ACHN (cell line): ENCODE measurements around the gene YIF1A.
"Not testable (repeated sequence)": the region's sequence is repeated elsewhere in the genome, so short reads cannot be mapped to it uniquely, and the experiment has no call there.

Source experiments
- DNase-seq: peaks from one replicate; pipeline ENCODE4 v3.0.0-alpha.2; 2015
- in situ Hi-C: cut with HindIII; loops from 2 replicates; pipeline ENCODE4 v1.10.0; 2017; ENCODE audit warnings: low sequenced_read_pairs, low pct_ligation_motif_present, low pct_unique_long_range_greater_than_20kb

Gene YIF1A

DNA sequence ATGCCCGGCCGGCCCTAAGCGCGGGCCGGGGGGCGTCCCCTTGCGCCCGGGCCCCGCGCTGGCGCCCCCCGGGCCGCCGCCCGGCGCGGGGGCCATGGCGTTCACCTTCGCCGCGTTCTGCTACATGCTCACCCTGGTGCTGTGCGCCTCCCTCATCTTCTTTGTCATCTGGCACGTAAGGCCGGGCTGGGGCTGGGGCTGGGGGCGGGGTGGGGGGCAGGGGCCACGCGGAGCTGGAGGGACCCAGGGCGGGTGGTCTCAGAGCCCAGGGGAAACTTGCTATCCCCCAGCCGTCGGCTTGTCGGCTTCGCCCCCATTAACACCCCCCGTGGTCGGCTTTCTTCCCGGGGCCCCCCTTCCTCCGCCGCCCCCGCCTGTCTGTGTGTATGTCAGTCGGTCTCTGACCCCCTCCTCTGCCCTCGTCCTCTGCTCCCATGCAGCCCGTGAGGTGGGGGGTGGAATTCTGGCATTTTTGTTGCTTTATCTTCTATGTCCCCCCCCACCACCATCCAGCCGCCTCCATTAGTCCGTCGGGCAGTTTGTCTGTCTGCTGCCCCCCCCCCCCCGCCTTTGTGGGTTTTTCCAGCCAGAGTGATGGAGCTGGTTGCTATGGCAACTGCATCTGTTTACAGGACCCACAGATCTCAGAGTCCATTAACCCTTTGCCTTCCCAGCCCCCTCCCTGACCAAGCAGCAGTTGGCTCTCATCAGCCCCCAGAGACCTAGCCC lies 10.4 kb downstream of the YIF1A start:
- in situ Hi-C loops: no loop called here
- no peak for DNase-seq

DNA sequence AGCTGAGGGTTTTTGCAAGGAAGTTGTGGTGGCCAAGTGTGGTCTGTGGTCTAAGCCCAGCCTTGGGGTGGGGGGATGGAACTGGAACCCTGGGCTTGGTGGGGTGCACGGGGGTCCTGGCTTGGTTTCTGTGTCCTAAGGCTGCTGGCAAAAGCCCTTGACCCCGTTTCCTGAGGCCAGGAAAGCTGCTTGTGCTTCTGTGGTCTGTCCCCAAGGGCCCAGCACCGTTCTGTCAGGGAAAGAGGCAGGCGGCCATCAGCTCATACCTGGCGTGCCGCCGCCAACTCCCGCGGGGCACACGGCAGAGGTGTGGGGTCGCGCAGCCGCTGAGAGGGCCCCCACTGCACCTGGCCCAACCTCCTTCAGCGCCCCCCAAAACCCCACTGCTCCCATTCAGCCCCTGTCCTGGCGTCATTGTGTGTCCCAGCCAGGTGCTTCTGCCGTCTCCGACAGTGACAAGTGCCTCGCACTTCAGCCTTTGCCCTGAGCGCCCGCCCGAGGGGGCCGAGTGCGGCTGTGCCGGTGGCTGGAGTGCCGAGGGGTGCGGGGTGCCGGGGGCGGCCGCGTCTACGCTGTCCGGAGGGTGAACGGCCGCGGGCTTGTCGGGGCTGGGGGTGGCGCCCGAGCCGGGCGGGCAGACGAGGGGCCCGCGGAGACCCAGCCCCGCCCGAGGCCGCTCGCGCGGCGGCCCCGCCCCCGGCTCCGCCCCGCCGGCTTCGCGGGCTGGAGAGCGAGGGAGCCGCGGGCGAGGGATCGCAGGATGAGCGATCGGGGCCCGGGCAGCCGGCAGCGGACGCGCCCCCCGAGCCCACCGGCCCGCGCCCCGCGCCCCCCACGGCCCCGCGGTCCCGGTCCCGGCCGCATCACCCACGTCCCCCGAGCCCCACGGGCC lies 11.2 kb downstream of the YIF1A start, which contains the start of gene CNIH2:
CNIH2 (plus strand) TSS at position 705 of the 892 bp plus-strand sequence. CDS start 282 bp downstream, outside the sequence.
- in situ Hi-C loops: no loop called here
- peak; percentile 15 for DNase-seq

DNA sequence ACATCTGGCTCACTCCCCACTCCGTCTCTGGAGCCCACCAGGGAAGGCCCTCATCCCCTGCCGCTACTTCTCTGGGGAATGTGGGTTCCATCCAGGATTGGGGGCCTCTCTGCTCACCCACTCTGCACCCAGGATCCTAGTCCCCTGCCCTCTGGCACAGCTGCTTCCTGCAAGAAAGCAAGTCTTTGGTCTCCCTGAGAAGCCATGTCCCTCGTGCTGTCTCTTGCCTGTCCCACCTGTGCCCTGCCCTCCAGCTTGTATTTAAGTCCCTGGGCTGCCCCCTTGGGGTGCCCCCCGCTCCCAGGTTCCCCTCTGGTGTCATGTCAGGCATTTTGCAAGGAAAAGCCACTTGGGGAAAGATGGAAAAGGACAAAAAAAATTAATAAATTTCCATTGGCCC lies 11.9 kb downstream of the YIF1A start:
- in situ Hi-C loops, DNase-seq: not testable (repeated sequence)

DNA sequence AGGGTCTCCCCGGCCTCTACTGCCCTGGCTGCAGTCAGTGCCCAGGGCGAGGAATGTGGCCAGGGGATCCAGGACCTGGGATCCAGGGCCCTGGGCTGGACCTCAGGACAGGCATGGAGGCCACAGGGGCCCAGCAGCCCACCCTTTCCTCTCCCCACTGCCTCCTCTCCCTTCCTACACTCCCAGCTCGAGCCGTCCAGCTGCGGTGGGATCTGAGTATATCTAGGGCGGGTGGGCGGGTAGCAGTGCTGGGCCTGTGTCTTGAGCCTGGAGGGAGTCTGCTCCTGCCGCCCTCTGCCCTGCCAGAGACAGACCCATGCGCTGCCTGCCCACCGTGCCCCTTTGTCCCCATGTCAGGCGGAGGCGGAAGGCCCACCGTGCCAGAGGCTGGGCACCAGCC lies 12.3 kb downstream of the YIF1A start:
- DNase-seq, in situ Hi-C loops: not testable (repeated sequence)

DNA sequence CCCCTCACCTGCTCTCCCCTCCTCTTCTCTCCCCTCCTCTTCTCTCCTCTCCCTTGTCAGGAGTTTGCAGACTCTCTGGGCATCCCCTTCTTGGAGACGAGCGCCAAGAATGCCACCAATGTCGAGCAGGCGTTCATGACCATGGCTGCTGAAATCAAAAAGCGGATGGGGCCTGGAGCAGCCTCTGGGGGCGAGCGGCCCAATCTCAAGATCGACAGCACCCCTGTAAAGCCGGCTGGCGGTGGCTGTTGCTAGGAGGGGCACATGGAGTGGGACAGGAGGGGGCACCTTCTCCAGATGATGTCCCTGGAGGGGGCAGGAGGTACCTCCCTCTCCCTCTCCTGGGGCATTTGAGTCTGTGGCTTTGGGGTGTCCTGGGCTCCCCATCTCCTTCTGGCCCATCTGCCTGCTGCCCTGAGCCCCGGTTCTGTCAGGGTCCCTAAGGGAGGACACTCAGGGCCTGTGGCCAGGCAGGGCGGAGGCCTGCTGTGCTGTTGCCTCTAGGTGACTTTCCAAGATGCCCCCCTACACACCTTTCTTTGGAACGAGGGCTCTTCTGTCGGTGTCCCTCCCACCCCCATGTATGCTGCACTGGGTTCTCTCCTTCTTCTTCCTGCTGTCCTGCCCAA lies 12.8 kb downstream of the YIF1A start:
- in situ Hi-C loops: no loop called here
- DNase-seq: no peak

DNA sequence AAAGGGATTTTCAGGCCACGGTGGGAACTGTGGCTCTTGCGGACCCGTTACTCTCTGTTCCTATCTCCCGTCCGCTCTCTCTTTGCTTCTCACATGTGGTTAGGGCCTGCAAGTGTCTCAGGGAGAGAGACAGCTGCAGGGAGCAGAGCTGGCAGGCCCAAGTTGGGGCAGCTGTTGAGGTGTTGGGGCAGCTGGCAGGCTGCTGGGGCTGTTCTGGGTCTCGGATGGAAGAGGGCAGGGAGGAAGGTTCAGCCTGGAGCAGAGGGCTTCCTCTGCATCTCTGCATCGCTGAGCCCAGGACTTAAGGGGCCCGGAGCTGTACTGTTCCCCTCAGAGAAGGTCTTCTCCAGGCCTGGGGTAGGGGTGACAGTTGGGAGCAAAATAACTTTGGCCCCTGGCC lies 13.5 kb downstream of the YIF1A start:
- in situ Hi-C loops: no loop called here
- no peak for DNase-seq

DNA sequence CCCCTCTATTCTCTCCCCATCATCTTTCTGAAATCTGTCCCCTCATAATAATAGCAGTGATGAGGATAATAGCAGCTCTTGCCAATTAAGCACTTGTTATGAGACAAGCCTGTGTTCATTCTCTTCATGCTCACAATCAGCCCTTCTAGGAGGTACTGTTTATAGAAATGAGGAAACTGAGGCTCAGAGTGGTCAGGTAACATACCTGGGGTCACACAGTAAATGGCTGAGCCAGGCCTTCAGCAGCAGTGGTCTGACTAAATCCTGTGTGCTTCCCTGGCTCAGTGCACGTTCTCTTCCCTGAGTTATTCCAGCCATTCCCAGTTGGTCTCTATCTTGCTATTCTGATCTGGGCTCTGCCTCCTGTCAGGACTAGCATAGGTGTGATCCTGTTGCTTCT lies 14.7 kb downstream of the YIF1A start:
- in situ Hi-C loops: no loop called here

DNA sequence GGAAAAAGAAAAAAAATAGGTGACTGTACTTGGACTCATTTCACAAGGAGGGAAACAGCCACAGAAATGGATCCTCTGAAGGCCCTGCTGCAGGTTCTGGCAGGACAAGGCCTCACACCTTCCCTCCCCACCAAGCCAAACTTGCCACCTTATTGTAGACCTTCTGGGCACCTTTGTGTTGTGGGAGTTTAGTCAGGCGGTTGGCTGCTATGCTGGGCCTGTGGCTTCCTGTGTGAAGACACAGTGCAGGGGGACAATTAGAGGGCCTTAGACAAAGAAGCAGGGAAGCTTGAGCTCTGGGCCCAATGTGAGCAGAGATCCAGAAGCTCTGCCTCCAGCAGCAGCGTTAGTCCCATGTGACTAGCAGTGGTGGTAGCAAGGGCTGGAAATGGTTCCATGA lies 16.3 kb downstream of the YIF1A start:
- in situ Hi-C loops: no loop called here
- DNase-seq: no peak

More for the DNA sequence above, 14.7 kb downstream of the YIF1A start:
- DNase-seq: no peak

DNA sequence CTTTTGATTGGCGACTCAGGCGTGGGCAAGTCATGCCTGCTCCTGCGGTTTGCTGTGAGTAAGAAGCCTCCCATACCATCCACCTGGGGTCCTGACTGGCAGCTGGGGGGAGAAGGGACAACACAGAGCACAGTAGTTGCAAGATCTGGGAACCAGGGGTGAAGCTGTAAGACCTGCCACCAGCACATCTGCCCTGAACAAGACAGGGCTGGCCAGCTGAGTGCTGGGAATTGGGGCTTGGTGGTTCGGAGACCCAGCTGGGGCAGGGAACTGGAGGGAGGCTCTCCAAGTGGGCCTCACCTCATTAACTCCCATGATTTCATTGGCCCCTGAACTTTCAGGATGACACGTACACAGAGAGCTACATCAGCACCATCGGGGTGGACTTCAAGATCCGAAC lies 17.1 kb downstream of the YIF1A start:
- no peak for DNase-seq

DNA sequence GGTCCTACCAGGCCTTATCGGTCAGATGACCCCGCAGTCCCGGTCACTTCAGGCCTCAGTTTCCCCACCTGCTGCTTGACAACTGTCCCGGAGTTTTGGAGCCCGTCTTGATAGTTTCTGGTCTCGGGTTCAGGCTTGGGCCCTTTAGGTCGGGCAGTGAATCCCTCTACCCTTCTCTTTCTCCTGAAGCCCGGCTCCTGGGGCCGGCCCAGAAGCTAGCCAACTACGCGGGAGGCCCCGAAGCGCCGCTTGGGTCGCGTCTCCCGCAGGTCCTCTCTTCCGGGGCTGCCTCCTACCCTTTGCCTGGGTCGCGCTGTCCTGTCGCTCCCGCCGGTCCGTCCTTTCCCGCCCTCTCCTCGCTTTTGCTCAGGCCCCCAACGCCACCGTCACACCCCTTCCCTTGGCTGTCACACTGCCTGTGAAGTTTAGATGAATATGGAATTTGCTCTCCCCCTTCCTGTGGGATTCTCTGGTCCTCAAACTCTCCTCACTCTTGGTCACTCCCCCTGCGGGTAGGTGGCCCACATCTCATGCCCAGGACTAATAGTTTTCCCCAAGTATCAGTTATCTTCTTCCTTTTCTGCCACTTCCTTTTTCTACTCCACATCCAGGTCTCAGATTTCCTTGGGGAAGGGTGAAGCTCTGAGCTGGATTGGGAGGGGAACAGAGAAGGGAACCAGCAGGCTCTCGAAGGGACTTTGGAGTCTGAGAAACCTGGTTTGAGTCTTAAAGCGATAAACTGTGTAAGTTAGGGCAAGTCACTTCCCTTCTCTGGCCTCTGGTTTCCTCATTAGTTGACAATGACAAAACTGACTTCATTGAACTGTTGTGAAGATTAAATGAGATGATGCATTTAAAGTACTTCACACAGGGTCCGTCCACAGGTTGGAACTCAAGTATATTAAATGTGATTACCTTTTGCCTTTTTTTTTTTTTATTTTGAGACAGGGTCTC lies 19.7 kb downstream of the YIF1A start:
- in situ Hi-C loops: no loop called here
- DNase-seq: peak; percentile 45

More for the DNA sequence above, 17.1 kb downstream of the YIF1A start:
- in situ Hi-C loops: no loop called here

DNA sequence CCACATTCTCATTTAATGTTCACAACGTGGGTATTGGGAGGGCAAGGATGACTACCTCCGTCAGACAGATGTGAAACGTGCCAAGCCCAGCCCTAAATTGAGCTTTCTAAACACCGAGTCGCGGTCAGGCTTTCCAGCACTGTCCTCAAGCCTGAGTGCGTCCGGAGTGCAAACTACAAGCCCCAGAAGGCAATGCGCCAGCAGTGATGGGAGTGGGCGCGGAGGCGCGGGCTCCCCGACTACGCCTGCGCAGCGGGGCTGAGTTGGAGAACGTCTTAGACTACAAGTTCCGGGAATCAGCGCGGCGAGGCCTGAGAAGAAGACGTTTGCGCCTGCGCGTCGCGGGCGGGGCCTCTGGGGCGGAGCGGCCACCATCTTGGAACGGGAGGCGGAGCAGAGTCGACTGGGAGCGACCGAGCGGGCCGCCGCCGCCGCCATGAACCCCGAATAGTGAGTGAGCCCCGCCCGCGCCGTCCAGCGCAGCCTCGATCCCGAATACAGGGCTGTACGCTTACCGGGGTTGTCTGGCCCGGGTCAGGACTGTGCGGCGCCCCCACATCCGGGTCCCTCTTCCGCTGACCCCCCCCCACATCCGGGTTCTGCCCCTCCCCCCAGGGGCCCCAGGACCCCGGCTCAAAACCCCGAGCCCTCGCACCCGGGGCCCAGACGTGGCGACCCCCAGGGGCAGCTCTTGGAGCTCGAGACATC lies 20.5 kb downstream of the YIF1A start, which contains the start of gene RAB1B:
RAB1B (plus strand) TSS at position 396 of the 708 bp plus-strand sequence; CDS start at position 437, 41 bp downstream.
- DNase-seq: peak; percentile 98
- in situ Hi-C loops: no loop called here

DNA sequence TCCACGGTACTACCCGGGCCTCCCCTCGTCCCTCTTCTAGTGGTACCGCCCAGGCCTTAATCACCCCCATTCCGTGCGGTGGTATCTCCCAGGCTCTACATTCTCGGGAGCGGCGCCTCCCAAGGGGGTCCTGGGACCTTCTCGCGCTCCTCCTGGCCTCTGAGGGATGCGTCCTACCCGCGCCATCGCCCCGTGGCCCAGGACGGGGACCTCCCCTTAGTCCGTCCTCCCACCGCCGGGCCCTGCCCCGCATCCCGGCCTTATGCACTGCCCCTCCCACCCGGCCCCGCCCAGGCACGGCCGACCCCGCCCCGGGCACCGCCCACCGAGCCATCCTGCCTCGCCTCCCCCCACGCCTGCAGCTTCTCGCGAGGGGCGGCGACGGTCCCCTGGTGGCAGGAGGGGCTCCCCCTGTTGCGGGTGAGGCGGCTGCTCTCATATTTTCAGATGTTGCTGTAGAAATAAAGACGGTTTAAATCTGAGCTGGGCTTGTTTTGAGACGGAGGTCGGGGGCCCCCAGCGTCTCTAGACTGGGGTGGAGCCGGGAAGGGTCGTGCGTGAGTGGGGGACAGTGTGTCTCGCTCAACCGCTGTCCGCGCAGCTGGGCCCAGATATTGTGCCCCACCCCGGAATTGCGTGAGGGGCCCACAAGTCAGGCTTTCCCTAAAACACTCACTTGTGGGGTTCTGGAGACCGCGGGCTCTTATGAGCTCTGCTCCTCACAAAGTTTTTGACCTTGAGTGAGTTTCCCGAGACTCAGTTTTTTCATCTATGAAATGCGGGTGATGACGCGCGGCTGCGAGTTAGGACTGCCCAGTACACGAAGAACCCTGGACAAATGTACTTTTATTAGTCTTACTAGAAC lies 21.3 kb downstream of the YIF1A start:
- in situ Hi-C loops: no loop called here
- DNase-seq: peak; percentile 77

DNA sequence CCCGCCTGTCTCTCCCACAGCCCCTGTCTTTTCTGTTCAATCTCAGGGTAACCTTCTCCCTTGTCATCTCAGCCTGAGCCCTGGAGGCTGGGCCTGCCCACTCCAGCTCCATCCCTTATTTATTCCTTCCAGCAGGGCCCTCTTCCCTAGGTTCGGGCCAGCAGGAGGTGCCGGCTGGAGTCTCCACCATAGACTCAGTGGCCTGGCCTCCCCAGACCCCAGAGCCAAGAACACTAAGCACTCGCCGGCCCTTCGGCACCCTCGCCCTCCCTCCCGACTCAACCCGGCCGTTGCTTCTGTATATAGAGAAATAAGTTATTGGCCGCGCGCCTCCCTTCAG lies 21.9 kb downstream of the YIF1A start:
- DNase-seq: no peak
- in situ Hi-C loops: no loop called here

DNA sequence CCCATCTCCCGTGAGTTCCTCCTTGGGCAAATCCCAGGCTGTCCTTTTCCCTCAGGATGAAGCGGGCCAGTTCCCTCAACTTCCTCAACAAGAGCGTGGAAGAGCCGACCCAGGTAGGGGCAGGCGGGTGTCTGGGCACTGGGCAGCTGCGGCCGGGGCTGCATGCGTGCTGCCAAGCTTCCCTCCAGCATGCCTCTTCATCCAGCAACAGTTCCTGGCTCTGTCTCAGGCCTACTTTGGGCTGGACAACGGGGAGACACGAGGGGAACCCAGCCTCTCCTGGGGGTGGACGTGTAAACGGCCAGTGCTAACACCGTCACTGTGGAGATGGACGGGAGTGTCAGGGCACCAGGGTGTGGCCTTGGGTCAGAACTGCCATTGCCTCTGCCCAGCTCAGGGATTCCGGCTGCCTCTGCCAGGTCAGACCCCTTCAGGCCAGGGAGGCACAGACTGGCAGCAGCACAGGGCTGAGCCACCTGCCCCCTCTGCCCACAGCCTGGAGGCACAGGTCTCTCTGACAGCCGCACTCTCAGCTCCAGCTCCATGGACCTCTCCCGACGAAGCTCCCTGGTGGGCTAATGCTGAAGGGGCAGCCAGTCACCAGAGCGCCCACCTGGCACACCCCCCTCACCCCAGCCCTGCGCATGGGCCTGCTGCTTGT lies 22.4 kb downstream of the YIF1A start:
- no peak for DNase-seq
- in situ Hi-C loops: no loop called here

DNA sequence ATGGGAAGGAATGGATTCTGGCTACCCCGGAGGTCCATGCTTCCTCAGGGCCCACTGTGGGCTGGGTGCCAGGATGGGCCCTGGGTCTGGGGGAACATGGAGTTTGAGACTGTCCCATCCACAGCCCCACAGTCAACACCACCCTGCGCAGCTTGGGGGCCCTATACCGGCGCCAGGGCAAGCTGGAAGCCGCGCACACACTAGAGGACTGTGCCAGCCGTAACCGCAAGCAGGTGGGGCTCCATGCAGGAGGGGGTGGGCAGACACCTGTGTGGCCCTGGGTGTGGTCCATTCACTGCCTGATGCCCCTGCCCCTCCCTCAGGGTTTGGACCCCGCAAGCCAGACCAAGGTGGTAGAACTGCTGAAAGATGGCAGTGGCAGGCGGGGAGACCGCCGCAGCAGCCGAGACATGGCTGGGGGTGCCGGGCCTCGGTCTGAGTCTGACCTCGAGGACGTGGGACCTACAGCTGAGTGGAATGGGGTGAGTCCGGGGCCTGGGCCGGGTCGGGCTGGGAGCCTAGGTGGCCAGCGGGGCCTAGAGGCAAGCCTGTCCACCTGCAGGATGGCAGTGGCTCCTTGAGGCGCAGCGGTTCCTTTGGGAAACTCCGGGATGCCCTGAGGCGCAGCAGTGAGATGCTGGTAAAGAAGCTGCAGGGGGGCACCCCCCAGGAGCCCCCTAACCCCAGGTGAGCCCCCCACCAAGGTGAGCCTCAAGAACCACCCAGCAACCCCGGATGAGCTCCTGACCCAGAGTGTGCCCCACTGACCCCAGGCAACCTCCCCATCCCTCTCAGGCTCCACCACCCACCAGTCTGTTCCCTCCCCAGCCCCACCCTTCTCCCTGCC lies 23.2 kb downstream of the YIF1A start:
- no peak for DNase-seq
- in situ Hi-C loops: no loop called here
